Endothelial cell of umbilical vein (primary cell): Measurements from ENCODE around the gene ZMAT5.

Experiments
- CTCF ChIP-seq, 2 donors: IDR thresholded peaks; 1 replicate in 1 of 2; 2 replicates in 1 of 2; pipeline ENCODE4 v1.5.1; 2011; ENCODE audit warnings: low read length in 2 of 2, mild to moderate bottlenecking in 2 of 2, moderate library complexity in 2 of 2, control low read depth in 1 of 2, inconsistent platforms in 1 of 2, low read depth in 1 of 2; ENCODE audit not compliant: insufficient read depth in 1 of 2; ENCODE audit errors: extremely low read depth in 1 of 2
- EZH2 ChIP-seq: IDR thresholded peaks from 2 replicates; pipeline ENCODE4 v1.6.1; 2012; ENCODE audit warnings: borderline replicate concordance, low read depth, mild to moderate bottlenecking, moderate library complexity, low read length, inconsistent platforms; ENCODE audit not compliant: severe bottlenecking
- GATA2 ChIP-seq: IDR thresholded peaks from 2 replicates; pipeline ENCODE4 v1.7.0; 2011; ENCODE audit warnings: low read depth, mild to moderate bottlenecking, moderate library complexity, mixed read lengths, low read length; ENCODE audit not compliant: insufficient read length, insufficient read depth
- JUN ChIP-seq: IDR thresholded peaks from 2 replicates; pipeline ENCODE4 v1.6.1; 2011; ENCODE audit warnings: borderline replicate concordance, low read depth; ENCODE audit not compliant: insufficient read length, insufficient read depth
- POLR2A ChIP-seq: IDR thresholded peaks from 2 replicates; pipeline ENCODE4 v1.6.1; 2012; ENCODE audit warnings: low read depth, mild to moderate bottlenecking, control low read depth, low read length
- POLR2AphosphoS5 ChIP-seq: IDR thresholded peaks from 2 replicates; pipeline ENCODE4 v1.6.1; 2012; ENCODE audit warnings: low read depth, mild to moderate bottlenecking, control low read depth, low read length, moderate library complexity; ENCODE audit not compliant: insufficient read depth
- TF ChIP-seq, protein P1 (sequence below): IDR thresholded peaks from 2 replicates; pipeline ENCODE4 v1.6.1; 2011; ENCODE audit not compliant: insufficient read depth, insufficient read length

GRCh38 chr22:29710193-29710592 is 56.6 kb downstream of the ZMAT5 start:
- TF ChIP-seq EZH2 = no peak
- no peak for TF ChIP-seq POLR2AphosphoS5
- TF ChIP-seq GATA2 = no peak
- TF ChIP-seq POLR2A = no peak
- TF ChIP-seq, protein P1, sequence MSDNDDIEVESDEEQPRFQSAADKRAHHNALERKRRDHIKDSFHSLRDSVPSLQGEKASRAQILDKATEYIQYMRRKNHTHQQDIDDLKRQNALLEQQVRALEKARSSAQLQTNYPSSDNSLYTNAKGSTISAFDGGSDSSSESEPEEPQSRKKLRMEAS = no peak
- no peak for TF ChIP-seq JUN
- no peak for TF ChIP-seq CTCF (IDR thresholded peaks at IDR 0.05; ENCODE audit: extremely low read depth in 1 of 2, insufficient read depth in 1 of 2, low read depth in 1 of 2, low read length in 2 of 2)
